Testis (tissue), 3 donors: ENCODE measurements around the gene CERKL. TPM values are rescaled to one million over a fixed set of nuclear protein-coding genes. Genes with fewer than 3 reads are reported as not detected.
A peak's percentile ranks its signal among the peaks of the same experiment; 100 is the strongest.

ENCODE experiments used
- DNase-seq: peaks from one replicate; pipeline ENCODE4 v3.0.0-alpha.2; 2019
- H3K27ac ChIP-seq, 2 donors: fragments of 200-600 bp; sonication (generic); one replicate each; pipeline ENCODE4 v1.5.1; 2019
- H3K27me3 ChIP-seq: fragments of 200-600 bp; sonication (generic); one replicate; pipeline ENCODE4 v1.5.1; 2019
- H3K36me3 ChIP-seq: fragments of 200-600 bp; sonication (generic); one replicate; pipeline ENCODE4 v1.5.1; 2017; ENCODE audit warnings: low read depth; ENCODE audit errors: missing control alignments
- H3K4me1 ChIP-seq: fragments of 200-600 bp; sonication (generic); one replicate; pipeline ENCODE4 v1.5.1; 2019
- H3K4me3 ChIP-seq, 2 donors: fragments of 200-600 bp; sonication (generic); one replicate each; pipeline ENCODE4 v1.5.1; 2017 to 2019
- H3K9me3 ChIP-seq: fragments of 200-600 bp; sonication (generic); one replicate; pipeline ENCODE4 v1.5.1; 2017
- POLR2A ChIP-seq: fragments of 450-650 bp; IDR thresholded peaks from one replicate; pipeline ENCODE4 v1.6.1; 2017; ENCODE audit warnings: antibody characterized with exemption, mild to moderate bottlenecking, moderate library complexity
- WGBS, 2 donors: methylation state at CpG; one replicate each; pipeline ENCODE4 v1.1.5; 2018; 5-methylcytosine and 5-hydroxymethylcytosine counted together
- intact Hi-C: fragments of 100-400 bp; cut with DNase I; formaldehyde crosslinking; loops from one replicate; pipeline ENCODE4 v1.15.1; 2023; ENCODE audit warnings: low total_unique reads
- polyA plus RNA-seq: library from polyadenylated mRNA; stranded (reverse); fragments of 350-450 nt; fragmentation: Illumina TruSeq; extraction: RNeasy Lipid Tissue Mini Kit (QIAGEN cat#74804); gene quantifications from one replicate; pipeline ENCODE4 v1.2.3, GENCODE V29; 2014; ENCODE audit warnings: low read depth, low replicate concordance; ENCODE audit not compliant: insufficient read depth
- total RNA-seq, 2 donors: library from RNA; depleted of rRNA; stranded (reverse); fragments of >200 nt; gene quantifications; one replicate each; pipeline ENCODE4 v1.2.3, GENCODE V29; 2016
- TF ChIP-seq, protein P1 (sequence below), 3 experiments: fragments of 450-650 bp in 2 of 3; fragments of 200-600 bp in 1 of 3; sonication (generic) in 1 of 3; IDR thresholded peaks; one replicate each; pipeline ENCODE4 v1.5.1; 2016 to 2019; ENCODE audit warnings: antibody characterized with exemption in 3 of 3, mild to moderate bottlenecking in 2 of 3, moderate library complexity in 1 of 3

Gene CERKL
- total and polyA plus RNA-seq, 3 donors from 2014 or later, result 0.62 to 2.2 (median 2.1) TPM

DNA sequence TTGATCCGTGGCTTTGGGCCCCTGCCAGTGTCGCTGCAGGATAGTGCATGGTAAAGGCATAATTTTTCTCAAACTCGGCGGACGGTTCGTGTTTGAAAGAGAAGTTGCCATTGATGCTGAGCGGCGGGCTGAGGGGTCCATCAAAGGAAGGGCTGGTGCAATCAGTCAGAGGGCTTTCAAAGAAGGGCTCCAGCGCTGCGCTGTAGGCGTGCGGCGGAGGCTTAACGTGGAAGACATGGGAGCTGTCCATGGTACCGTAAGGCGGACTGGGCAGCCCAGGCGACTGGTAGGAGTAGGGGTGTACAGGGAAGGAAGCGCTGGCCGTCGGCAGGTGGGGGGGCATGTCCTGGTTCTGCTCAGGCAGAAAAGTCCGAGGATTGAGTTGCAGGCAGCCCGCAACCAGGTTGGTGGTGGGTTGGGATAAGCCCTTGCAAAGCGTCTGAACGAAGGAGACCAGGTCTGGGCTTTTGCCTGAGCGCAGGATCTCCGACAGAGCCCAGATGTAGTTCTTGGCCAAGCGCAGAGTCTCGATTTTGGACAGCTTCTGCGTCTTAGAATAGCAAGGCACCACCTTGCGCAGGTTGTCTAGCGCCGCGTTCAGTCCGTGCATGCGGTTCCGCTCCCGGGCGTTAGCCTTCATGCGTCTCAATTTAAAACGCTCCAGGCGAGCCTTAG is 21.1 kb upstream of the CERKL start:
- H3K27me3 ChIP-seq, result no peaks in the 10 kb centered on the region
- TF ChIP-seq, protein P1, sequence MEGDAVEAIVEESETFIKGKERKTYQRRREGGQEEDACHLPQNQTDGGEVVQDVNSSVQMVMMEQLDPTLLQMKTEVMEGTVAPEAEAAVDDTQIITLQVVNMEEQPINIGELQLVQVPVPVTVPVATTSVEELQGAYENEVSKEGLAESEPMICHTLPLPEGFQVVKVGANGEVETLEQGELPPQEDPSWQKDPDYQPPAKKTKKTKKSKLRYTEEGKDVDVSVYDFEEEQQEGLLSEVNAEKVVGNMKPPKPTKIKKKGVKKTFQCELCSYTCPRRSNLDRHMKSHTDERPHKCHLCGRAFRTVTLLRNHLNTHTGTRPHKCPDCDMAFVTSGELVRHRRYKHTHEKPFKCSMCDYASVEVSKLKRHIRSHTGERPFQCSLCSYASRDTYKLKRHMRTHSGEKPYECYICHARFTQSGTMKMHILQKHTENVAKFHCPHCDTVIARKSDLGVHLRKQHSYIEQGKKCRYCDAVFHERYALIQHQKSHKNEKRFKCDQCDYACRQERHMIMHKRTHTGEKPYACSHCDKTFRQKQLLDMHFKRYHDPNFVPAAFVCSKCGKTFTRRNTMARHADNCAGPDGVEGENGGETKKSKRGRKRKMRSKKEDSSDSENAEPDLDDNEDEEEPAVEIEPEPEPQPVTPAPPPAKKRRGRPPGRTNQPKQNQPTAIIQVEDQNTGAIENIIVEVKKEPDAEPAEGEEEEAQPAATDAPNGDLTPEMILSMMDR (IDR thresholded peaks at IDR 0.05), result no peak
- TF ChIP-seq POLR2A, result no peak
- no peaks in the 10 kb centered on the region for H3K36me3 ChIP-seq
- intact Hi-C loops, result no loop called here
- no peaks in the 10 kb centered on the region for H3K4me1 ChIP-seq
- H3K4me3 ChIP-seq, result no peak overlapping the region
- H3K9me3 ChIP-seq, result no peaks in the 10 kb centered on the region
- peak; percentile 77 for DNase-seq
- 6% methylated on average over 40 to 41 of the region's 41 CpGs for WGBS, 2 donors
- H3K27ac ChIP-seq, result no peak overlapping the region

GRCh38 chr2:181675254-181675653 is 18.3 kb upstream of the CERKL start:
- H3K4me3 ChIP-seq, result no peak overlapping the region

GRCh38 chr2:181674461-181674860 is 17.6 kb upstream of the CERKL start:
- Histone ChIP-seq H3K4me3 (no peak overlapping the region), H3K36me3 (no peaks in the 10 kb centered on the region), H3K27me3 (no peaks in the 10 kb centered on the region), H3K4me1 (no peaks in the 10 kb centered on the region), H3K27ac (no peak overlapping the region), H3K9me3 (no peaks in the 10 kb centered on the region)
- DNase-seq, result no peak
- intact Hi-C loops, result no loop called here
- TF ChIP-seq POLR2A, result no peak
- TF ChIP-seq, protein P1 (IDR thresholded peaks at IDR 0.05), result no peak

More at GRCh38 chr2:181675254-181675653, 18.3 kb upstream of the CERKL start:
- no peak for DNase-seq
- no peaks in the 10 kb centered on the region for H3K9me3 ChIP-seq
- H3K27ac ChIP-seq, result no peak overlapping the region
- intact Hi-C loops, result no loop called here
- 38 to 52% methylated on average over 4 of the region's 4 CpGs for WGBS, 2 donors
- no peaks in the 10 kb centered on the region for H3K36me3 ChIP-seq
- no peaks in the 10 kb centered on the region for H3K4me1 ChIP-seq
- TF ChIP-seq, protein P1 (IDR thresholded peaks at IDR 0.05), result no peak
- H3K27me3 ChIP-seq, result no peaks in the 10 kb centered on the region

DNA sequence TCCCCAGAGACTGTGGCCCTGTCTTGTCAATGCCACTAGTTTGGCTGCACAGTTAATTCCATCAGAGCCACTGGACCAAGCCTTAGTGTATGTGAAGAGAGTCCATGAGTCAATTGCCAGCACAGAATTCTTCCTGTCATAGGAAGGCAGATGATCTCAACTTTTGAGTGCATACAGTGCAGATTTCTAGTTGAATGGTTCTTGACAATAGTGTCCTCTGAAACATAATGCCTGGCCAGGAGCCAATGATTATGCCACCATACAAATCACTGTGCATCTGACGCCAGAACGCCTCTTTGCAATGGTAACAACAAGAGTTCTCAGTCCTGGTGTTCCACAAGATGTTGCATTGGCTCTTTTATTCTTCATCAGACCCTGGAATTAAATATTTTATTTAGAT is 16.3 kb upstream of the CERKL start:
- H3K4me3 ChIP-seq, result no peak overlapping the region
- no peaks in the 10 kb centered on the region for H3K27me3 ChIP-seq
- no peak for TF ChIP-seq POLR2A
- TF ChIP-seq, protein P1 (IDR thresholded peaks at IDR 0.05), result no peak
- H3K9me3 ChIP-seq, result no peaks in the 10 kb centered on the region
- H3K4me1 ChIP-seq, result no peaks in the 10 kb centered on the region
- H3K36me3 ChIP-seq, result no peaks in the 10 kb centered on the region
- intact Hi-C loops, result no loop called here
- DNase-seq, result no peak
- WGBS, 2 donors, result 63 to 76% methylated on average over 2 of the region's 2 CpGs
- H3K27ac ChIP-seq, result no peak overlapping the region

GRCh38 chr2:181672255-181673008 is 15.5 kb upstream of the CERKL start:
- TF ChIP-seq, protein P1 (IDR thresholded peaks at IDR 0.05), result no peak
- TF ChIP-seq POLR2A, result no peak
- H3K36me3 ChIP-seq, result no peaks in the 10 kb centered on the region
- no peaks in the 10 kb centered on the region for H3K9me3 ChIP-seq
- intact Hi-C loops, result no loop called here
- H3K27me3 ChIP-seq, result no peaks in the 10 kb centered on the region
- H3K4me1 ChIP-seq, result no peaks in the 10 kb centered on the region
- H3K27ac ChIP-seq, result no peak overlapping the region
- no peak overlapping the region for H3K4me3 ChIP-seq
- DNase-seq, result no peak
